Nephron (organoid): ENCODE measurements around the gene TTC1.

Experiments
- H3K27ac Mint-ChIP-seq, 3 experiments: 2 replicates each; pipeline ENCODE4 v1.8.0; 2020; ENCODE audit warnings: mixed read lengths in 3 of 3, mild to moderate bottlenecking in 2 of 3, moderate library complexity in 1 of 3
- H3K27me3 Mint-ChIP-seq: 2 replicates; pipeline ENCODE4 v1.8.0; 2021; ENCODE audit warnings: low read depth, mild to moderate bottlenecking, moderate library complexity, mixed read lengths
- H3K36me3 Mint-ChIP-seq: 2 replicates; pipeline ENCODE4 v1.8.0; 2020; ENCODE audit warnings: low read depth, mixed read lengths
- H3K4me1 Mint-ChIP-seq: 2 replicates; pipeline ENCODE4 v1.8.0; 2020; ENCODE audit warnings: mixed read lengths
- H3K4me3 Mint-ChIP-seq, 3 experiments: 2 replicates each; pipeline ENCODE4 v1.8.0; 2020; ENCODE audit warnings: mild to moderate bottlenecking in 3 of 3, mixed read lengths in 3 of 3, moderate library complexity in 2 of 3
- H3K9me3 Mint-ChIP-seq: 2 replicates; pipeline ENCODE4 v1.8.0; 2020; ENCODE audit warnings: mixed read lengths
- TF ChIP-seq, protein P1 (sequence below), 3 experiments: fragments of 200-600 bp; sonication (generic); IDR thresholded peaks; one replicate each; pipeline ENCODE4 v1.5.0; 2021; ENCODE audit warnings: antibody characterized with exemption in 3 of 3; ENCODE audit not compliant: unreplicated experiment in 3 of 3

Gene TTC1

DNA sequence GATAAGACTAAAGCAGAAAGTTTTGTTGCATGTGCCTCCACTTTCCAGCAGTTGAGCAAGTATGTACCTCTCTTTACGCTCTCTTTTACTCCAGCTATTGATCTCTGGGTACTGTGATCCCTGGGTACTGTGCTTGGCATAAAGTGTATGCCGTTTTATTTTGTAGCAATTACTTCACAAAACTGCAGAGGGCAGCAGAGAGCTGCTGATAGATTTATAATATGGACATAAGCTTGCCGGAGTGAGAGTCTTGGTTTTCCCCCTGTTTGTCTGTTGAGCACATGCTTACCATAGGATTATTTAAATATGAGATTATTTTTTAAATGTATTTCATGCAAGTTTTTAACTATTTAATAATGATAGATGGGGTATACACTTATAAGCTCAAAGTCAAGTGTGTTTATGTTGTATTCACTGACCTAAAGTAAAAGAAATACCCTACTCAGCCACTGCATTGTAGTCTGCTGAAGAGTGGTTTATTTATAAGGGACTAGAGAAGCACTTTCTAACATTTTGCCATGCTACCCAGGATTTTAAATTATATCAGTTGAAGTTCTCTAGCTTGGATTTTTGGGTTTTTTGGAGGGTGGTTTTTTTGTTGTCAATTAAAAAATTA, 13.0 kb downstream of the TTC1 start:
- no peaks in the 10 kb centered on the region for H3K27me3 Mint-ChIP-seq
- TF ChIP-seq, protein P1, sequence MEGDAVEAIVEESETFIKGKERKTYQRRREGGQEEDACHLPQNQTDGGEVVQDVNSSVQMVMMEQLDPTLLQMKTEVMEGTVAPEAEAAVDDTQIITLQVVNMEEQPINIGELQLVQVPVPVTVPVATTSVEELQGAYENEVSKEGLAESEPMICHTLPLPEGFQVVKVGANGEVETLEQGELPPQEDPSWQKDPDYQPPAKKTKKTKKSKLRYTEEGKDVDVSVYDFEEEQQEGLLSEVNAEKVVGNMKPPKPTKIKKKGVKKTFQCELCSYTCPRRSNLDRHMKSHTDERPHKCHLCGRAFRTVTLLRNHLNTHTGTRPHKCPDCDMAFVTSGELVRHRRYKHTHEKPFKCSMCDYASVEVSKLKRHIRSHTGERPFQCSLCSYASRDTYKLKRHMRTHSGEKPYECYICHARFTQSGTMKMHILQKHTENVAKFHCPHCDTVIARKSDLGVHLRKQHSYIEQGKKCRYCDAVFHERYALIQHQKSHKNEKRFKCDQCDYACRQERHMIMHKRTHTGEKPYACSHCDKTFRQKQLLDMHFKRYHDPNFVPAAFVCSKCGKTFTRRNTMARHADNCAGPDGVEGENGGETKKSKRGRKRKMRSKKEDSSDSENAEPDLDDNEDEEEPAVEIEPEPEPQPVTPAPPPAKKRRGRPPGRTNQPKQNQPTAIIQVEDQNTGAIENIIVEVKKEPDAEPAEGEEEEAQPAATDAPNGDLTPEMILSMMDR (IDR thresholded peaks at IDR 0.05; ENCODE audit: unreplicated experiment in 3 of 3) = peak; percentile 72 to 86 (median 80)
- no peaks in the 10 kb centered on the region for H3K9me3 Mint-ChIP-seq
- H3K36me3 Mint-ChIP-seq = peaks cover 25% of the 10 kb centered on the region
- peaks cover 4% of the 10 kb centered on the region for H3K4me1 Mint-ChIP-seq
- H3K4me3 Mint-ChIP-seq = no peak overlapping the region
- peak overlapping the region in 2 of 3 experiments; percentile 14 to 26 for H3K27ac Mint-ChIP-seq

DNA sequence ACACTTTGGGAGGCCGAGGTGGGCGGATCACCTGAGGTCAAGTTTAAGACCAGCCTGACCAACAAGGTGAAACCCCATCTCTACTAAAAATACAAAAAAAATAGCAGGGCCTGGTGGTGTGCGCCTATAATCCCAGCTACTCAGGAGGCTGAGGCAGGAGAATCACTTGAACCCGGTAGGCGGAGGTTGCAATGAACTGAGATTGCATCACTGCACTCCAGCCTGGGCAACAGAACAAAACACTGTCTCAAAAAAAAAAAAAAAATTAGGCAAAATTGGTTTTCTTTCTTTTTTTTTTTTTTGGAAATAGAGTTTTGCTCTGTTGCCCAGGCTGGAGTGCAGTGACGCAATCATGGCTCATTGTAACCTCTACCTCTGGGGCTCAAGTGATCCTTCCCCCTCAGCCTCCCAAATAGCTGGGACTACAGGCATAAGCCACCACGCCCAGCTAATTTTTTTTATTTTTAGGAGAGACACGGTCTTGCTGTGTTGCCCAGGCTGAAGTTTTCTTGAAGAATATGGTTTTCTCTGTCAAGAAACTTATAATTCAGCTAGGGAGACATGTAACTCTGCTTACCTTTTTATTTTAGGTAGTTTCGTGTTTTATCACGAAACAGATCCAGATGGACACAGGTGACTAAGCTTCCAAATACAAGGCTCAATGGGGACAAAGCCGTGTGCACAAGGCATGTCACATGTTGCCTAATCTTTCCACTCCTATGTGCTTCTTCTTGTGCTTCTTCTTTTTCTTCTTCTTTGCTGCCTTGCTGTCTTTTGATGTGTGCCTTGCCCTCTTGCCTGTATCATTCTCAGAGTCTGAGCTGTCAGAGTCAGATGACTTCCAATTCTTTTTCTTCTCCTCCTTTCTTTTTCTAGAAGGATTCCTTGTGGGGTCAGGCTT, 14.3 kb downstream of the TTC1 start:
- Mint-ChIP-seq H3K4me1 (peaks cover 4% of the 10 kb centered on the region), H3K4me3 (no peak overlapping the region), H3K9me3 (no peaks in the 10 kb centered on the region), H3K27me3 (no peaks in the 10 kb centered on the region), H3K27ac (no peak overlapping the region), H3K36me3 (peaks cover 34% of the 10 kb centered on the region)
- TF ChIP-seq, protein P1 (IDR thresholded peaks at IDR 0.05; ENCODE audit: unreplicated experiment in 3 of 3) = no peak

DNA sequence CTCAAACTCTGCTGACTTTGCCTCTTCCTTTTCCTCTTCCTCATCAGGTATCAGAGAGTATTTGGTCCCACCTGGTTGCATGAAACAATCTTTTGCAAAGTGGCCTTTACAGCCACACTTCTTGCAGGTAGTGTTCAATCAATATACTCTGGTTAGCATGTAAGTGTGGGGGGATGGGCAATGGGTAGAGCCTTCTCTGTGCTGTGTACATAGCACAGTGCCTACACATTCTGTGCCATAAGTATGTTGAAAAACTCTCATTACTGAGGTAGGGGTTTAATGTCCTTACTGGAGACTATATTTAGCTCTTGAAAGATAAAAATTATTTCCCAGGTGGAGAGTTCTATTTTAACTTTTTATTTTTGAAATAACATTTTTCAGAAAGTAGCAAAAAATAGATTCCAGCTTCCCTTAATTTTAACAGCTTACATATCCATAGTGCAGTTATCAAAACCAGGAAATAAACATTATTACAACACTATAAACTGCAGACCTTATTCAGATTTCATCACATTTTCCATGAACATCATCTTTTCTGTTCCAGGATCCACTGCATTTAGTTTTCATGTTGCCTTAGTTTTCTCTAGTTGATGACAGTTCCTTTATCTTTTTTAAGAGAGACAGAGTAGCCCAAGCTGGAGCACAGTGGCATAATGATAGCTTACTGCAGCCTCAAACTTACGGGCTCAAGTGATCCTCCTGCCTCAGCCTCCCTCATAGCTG, 15.1 kb downstream of the TTC1 start:
- H3K27ac Mint-ChIP-seq = no peak overlapping the region
- no peak overlapping the region for H3K4me3 Mint-ChIP-seq

DNA sequence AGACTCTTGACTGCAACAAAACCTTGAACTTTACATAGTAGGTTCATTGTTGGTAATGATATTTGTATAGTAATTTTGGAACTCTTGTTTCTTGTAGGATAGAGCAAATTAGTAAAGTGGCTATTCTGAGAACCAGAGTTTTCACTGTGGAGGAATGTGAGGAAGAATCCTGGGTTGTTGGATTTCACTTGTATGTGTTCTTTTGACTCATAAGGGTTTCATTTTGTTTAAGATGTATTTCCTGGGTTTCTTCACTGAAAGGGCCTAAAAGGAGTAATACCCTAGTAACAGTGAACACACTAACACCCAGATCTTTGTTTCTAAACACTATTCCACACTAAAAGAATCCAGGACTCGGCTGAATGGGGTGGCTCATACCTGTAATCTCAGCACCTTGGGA, 20.1 kb downstream of the TTC1 start:
- no peak overlapping the region for H3K27ac Mint-ChIP-seq

More for the DNA sequence above, 15.1 kb downstream of the TTC1 start:
- H3K4me1 Mint-ChIP-seq = peaks cover 4% of the 10 kb centered on the region
- TF ChIP-seq, protein P1 (IDR thresholded peaks at IDR 0.05; ENCODE audit: unreplicated experiment in 3 of 3) = no peak
- peaks cover 31% of the 10 kb centered on the region for H3K36me3 Mint-ChIP-seq
- H3K27me3 Mint-ChIP-seq = no peaks in the 10 kb centered on the region
- no peaks in the 10 kb centered on the region for H3K9me3 Mint-ChIP-seq

DNA sequence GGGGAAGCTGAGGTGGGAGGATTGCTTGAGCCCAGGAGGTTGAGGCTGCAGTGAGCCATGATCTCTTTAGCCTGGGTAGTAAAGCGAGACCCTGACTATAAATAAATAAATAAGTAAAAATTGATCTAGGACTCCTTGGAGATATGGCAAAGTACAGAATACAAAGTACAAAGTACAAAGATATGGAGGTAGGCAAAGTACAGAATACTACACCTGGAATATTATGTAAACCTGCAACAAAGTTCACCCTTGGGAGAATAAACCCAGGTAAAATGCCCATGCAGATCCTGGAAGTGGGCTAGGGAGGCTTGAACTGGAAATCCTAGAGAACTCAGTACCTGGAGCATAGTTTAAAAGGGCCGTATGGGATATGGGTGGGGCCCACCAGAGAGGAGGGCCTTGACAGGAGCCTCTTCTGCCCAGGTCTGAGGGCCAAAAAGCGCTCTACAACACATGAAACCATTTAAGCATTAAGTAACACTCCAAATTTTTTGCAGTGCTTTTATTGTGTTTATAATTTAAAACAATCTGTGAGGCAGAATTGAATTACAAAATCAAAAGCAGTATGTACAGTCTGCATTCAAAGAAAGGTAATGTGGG, 20.7 kb downstream of the TTC1 start:
- H3K9me3 Mint-ChIP-seq = no peaks in the 10 kb centered on the region
- no peak overlapping the region for H3K4me3 Mint-ChIP-seq
- H3K27me3 Mint-ChIP-seq = no peaks in the 10 kb centered on the region
- TF ChIP-seq, protein P1 (IDR thresholded peaks at IDR 0.05; ENCODE audit: unreplicated experiment in 3 of 3) = no peak
- H3K4me1 Mint-ChIP-seq = peaks cover 16% of the 10 kb centered on the region
- H3K36me3 Mint-ChIP-seq = peaks cover 47% of the 10 kb centered on the region
- peak overlapping the region; percentile 9 to 92 (median 86) for H3K27ac Mint-ChIP-seq

More for the DNA sequence above, 20.1 kb downstream of the TTC1 start:
- H3K9me3 Mint-ChIP-seq = no peaks in the 10 kb centered on the region
- H3K4me1 Mint-ChIP-seq = peaks cover 16% of the 10 kb centered on the region
- H3K27me3 Mint-ChIP-seq = no peaks in the 10 kb centered on the region
- TF ChIP-seq, protein P1 (IDR thresholded peaks at IDR 0.05; ENCODE audit: unreplicated experiment in 3 of 3) = no peak
- peaks cover 47% of the 10 kb centered on the region for H3K36me3 Mint-ChIP-seq
- no peak overlapping the region for H3K4me3 Mint-ChIP-seq
